Kidney (tissue), 14 donors: Measurements from ENCODE around the gene BLM. TPM values are rescaled to one million over a fixed set of nuclear protein-coding genes. Genes with fewer than 3 reads are reported as not detected.

Source experiments
- DNase-seq, 5 donors: peaks; one replicate each; pipeline ENCODE4 v3.0.0-alpha.2; 2013 to 2020
- FAIRE-seq: peaks from 2 replicates; lab custom pipeline; 2012; peaks lifted over from hg19 to GRCh38; lab: Jason Lieb, UNC
- H3K27ac ChIP-seq, 2 donors: one replicate each; pipeline ENCODE4 v1.7.0; 2013; ENCODE audit warnings: low read depth in 2 of 2, low read length in 2 of 2, inconsistent platforms in 1 of 2
- H3K27me3 ChIP-seq: one replicate; pipeline ENCODE4 v1.7.1; 2013; ENCODE audit warnings: low read length, inconsistent platforms; ENCODE audit not compliant: control insufficient read depth, insufficient read depth
- H3K36me3 ChIP-seq, 3 donors: one replicate each; pipeline versions ENCODE4 v1.7.0 to v1.7.1; 2013; ENCODE audit warnings: low read length in 3 of 3, control low read depth in 1 of 3, inconsistent platforms in 1 of 3; ENCODE audit not compliant: insufficient read depth in 3 of 3, control insufficient read depth in 2 of 3
- H3K4me1 ChIP-seq, 3 donors: one replicate each; pipeline versions ENCODE4 v1.7.0 to v1.7.1; 2013; ENCODE audit warnings: low read length in 3 of 3, inconsistent platforms in 1 of 3, low read depth in 1 of 3; ENCODE audit not compliant: control insufficient read depth in 2 of 3, insufficient read depth in 2 of 3
- H3K4me3 ChIP-seq, 3 donors: one replicate each; pipeline versions ENCODE4 v1.7.0 to v1.8.1; 2013; ENCODE audit warnings: low read length in 3 of 3, control low read depth in 1 of 3, inconsistent platforms in 1 of 3
- H3K9ac ChIP-seq, 3 donors: one replicate each; pipeline versions ENCODE4 v1.7.0 to v1.7.1; 2013; ENCODE audit warnings: low read length in 3 of 3, control low read depth in 1 of 3, inconsistent platforms in 1 of 3
- H3K9me3 ChIP-seq, 3 donors: one replicate each; pipeline versions ENCODE4 v1.7.0 to v1.7.1; 2013; ENCODE audit warnings: low read length in 3 of 3, control low read depth in 1 of 3, inconsistent platforms in 1 of 3; ENCODE audit not compliant: control insufficient read depth in 2 of 3, insufficient read depth in 1 of 3
- CTCF ChIP-seq: IDR thresholded peaks from 3 replicates; pipeline ENCODE4 v1.5.1; 2012; ENCODE audit warnings: mild to moderate bottlenecking, moderate library complexity, borderline replicate concordance; ENCODE audit not compliant: insufficient read depth; ENCODE audit errors: extremely low read depth
- intact Hi-C: fragments of 100-400 bp; cut with DNase I; formaldehyde crosslinking; loops from one replicate; pipeline ENCODE4 v1.11.1; 2022
- polyA plus RNA-seq: library from polyadenylated mRNA; stranded (reverse); fragments of 350-450 nt; fragmentation: Illumina TruSeq; extraction: RNeasy Lipid Tissue Mini Kit (QIAGEN cat#74804); gene quantifications from one replicate; pipeline ENCODE4 v1.2.3, GENCODE V29; 2014; ENCODE audit warnings: low read depth, low replicate concordance; ENCODE audit not compliant: insufficient read depth
- total RNA-seq: library from RNA; stranded (reverse); fragmentation: NEBNext Ultra II Directional; extraction: Animal tissue kit (Norgen Biotek cat#: 25700); gene quantifications from one replicate; pipeline ENCODE4 v1.2.1, GENCODE V29; 2021
- donor health status: control.
- donor health status: control.
- donor health status: control.
- donor health status: control.
- donor health status: control.
- donor health status: DM: yes; HTN: yes; CAD: no.
- donor health status: Normal renal cell carcinoma (clear cell type).

Gene BLM
- total and polyA plus RNA-seq, 2 donors from 2014 or later, result 1.1 to 2.8 TPM

- DNase-seq (no peak), FAIRE-seq (no peak)
- Histone ChIP-seq H3K4me1 (no peaks in the 10 kb centered on the region), H3K9ac (no peak overlapping the region), H3K27ac (no peak overlapping the region), H3K9me3 (no peaks in the 10 kb centered on the region), H3K36me3 (no peaks in the 10 kb centered on the region), H3K4me3 (no peak overlapping the region), H3K27me3 (no peaks in the 10 kb centered on the region)
- TF ChIP-seq CTCF, result no peak
- intact Hi-C loops, result no loop called here
These were observed 10.5 kb upstream of the BLM start for GRCh38 chr15:90706394-90707327.

GRCh38 chr15:90707489-90707888 is 9.7 kb upstream of the BLM start:
- H3K27me3 ChIP-seq, result no peaks in the 10 kb centered on the region
- no peak for TF ChIP-seq CTCF
- no peak overlapping the region for H3K9ac ChIP-seq
- DNase-seq (no peak), FAIRE-seq (no peak)
- H3K4me3 ChIP-seq, result no peak overlapping the region
- no peaks in the 10 kb centered on the region for H3K4me1 ChIP-seq
- H3K9me3 ChIP-seq, result no peaks in the 10 kb centered on the region
- no peak overlapping the region for H3K27ac ChIP-seq
- no peaks in the 10 kb centered on the region for H3K36me3 ChIP-seq
- intact Hi-C loops, result no loop called here

GRCh38 chr15:90708516-90708915 is 8.6 kb upstream of the BLM start:
- DNase-seq, result no peak
- Histone ChIP-seq H3K9ac (no peak overlapping the region), H3K4me1 (no peaks in the 10 kb centered on the region), H3K4me3 (no peak overlapping the region), H3K27me3 (no peaks in the 10 kb centered on the region), H3K9me3 (no peaks in the 10 kb centered on the region), H3K27ac (no peak overlapping the region), H3K36me3 (no peaks in the 10 kb centered on the region)
- intact Hi-C loops, result no loop called here
- no peak for TF ChIP-seq CTCF
- FAIRE-seq, result no peak
